Left ventricle myocardium superior (tissue), 1 donor: Measurements from ENCODE around the gene INCA1. TPM values are rescaled to one million over a fixed set of nuclear protein-coding genes. Genes with fewer than 3 reads are reported as not detected.

Experiments
- ATAC-seq: fragments of 200-7000 bp; cut with Tn5 transposase; one replicate; pipeline ENCODE4 v1.9.1; 2020; ENCODE audit warnings: mild to moderate bottlenecking, moderate library complexity
- DNase-seq: peaks from one replicate; pipeline ENCODE4 v3.0.0-alpha.2; 2020
- intact Hi-C: fragments of 100-400 bp; cut with micrococcal nuclease; formaldehyde crosslinking; loops from one replicate; pipeline ENCODE4 v1.11.0; 2022
- total RNA-seq: library from RNA; stranded (reverse); fragmentation: NEBNext Ultra II Directional; extraction: Animal tissue kit (Norgen Biotek cat#: 25700); gene quantifications from one replicate; pipeline ENCODE4 v1.2.1, GENCODE V29; 2021
- donor health status: DM: no; HTN: yes; CAD: no; lungs with severe emphysema.

INCA1 gene
- total RNA-seq, 1 donor from 2014 or later = 3.2 TPM

DNA sequence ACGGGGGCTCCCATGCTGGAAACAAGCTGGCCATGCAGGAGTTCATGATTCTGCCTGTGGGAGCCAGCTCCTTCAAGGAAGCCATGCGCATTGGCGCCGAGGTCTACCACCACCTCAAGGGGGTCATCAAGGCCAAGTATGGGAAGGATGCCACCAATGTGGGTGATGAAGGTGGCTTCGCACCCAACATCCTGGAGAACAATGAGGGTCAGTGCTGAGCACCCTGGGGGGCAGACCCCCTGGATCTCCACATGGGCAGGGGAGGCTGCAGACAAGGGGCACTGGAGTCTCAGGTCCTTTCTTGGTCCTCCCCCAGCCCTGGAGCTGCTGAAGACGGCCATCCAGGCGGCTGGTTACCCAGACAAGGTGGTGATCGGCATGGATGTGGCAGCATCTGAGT lies 42.2 kb downstream of the INCA1 start:
- intact Hi-C loops = no loop called here
- no peak for ATAC-seq

DNA sequence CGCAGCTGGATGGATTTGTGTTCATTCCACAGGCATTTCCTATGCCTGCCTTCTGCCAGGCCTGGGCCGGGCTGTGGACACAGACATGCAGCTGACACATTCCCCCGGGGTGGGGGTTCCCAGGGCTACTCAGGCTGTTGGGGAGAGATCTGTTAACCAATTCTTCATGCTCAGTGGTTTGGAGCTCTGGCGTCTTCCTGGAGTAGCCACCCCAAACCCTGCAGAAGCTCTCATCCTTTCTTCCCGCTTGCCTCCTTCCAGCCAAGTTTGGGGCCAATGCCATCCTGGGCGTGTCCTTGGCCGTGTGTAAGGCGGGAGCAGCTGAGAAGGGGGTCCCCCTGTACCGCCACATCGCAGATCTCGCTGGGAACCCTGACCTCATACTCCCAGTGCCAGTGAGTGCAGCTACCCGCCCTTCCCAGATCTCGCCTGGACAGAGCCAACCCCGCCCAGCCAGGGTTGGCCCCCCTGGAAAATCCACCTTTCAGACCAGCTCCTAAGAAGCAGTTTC lies 43.8 kb downstream of the INCA1 start:
- DNase-seq (no peak), ATAC-seq (no peak)
- intact Hi-C loops = no loop called here

More for the DNA sequence above, 42.2 kb downstream of the INCA1 start:
- no peak for DNase-seq

DNA sequence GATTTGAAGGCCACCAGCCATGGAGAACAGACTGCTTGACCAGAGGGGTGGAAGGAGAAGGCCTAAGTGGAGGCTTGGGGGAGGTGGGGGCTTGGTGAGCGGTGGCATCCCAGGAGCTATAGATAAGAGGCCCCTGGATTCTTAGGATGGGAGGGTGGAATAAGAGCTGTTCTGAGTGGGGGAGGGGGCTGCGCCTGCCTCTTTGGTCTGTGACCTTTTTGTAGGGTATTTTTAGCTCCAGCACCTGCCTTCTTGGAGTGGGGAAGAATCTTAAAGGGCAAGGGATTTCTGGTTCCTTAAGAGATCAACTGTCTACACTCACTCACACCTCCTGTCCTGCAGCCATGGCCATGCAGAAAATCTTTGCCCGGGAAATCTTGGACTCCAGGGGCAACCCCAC lies 45.8 kb downstream of the INCA1 start:
- intact Hi-C loops = no loop called here
- ATAC-seq = no peak
- DNase-seq = peak; percentile 49

DNA sequence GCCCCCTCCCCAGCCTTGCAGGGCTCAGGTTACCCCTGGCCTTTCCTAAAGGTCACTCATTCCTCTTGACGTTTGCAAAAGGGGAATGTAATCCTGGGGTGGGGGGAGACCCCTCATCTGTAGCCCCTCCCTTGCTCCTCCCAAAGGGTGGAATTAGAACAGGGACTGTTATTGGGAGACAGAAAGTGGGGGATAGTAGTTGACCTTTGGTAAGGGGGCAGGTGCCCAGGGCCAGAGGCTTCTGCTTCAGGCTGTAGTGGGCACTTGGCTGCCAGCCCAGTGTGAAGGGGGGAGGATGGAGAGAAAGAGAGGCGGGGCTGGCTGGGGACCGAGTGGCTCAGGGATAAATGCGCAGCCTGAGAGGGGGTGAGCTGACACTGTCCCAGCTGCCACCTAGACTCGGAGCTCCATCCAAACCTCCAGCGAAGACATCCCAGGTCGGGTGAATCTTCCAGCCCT lies 46.5 kb downstream of the INCA1 start, which contains the start of gene ENO3:
Gene ENO3, plus strand, starts transcription at position 374 of the 459 bp plus-strand sequence. CDS start 711 bp downstream, outside the sequence.
- intact Hi-C loops = no loop called here
- ATAC-seq = peak; percentile 4
- DNase-seq = peak; percentile 66

DNA sequence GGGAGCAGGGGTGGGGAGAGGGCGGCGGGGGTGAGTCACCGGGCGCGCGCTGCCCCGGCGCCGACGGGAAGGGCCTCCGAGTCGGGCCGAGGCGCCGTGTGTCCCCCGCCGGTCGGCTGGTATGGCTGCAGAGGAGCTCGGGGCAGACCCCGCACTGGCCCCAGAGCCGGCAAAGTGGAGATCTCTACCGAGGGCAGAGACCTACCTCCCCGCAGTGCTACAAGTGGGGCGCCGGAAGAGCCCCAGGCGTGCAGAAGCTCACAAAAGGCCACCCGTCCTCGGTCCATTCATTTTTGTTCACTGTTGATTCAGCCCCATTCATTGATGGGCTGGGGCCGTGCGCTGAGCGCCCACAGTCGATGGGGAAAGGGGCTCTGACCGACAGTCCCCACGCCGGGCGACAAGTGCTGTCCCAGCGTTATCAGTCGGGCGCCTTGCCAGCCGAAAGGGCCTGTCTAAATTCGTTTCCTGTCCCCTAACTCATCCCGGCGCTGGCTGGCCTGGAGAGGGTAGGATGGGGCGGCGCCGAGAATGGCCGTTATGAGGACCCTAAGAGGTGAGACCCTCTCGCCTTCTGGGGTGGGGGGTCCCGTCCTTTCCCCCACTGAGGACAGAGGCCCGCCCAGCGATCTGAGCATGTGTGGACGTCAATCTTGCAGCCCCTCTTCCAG lies 47.1 kb downstream of the INCA1 start:
- DNase-seq (peak; percentile 87), ATAC-seq (peak; percentile 5)
- intact Hi-C loops = no loop called here

DNA sequence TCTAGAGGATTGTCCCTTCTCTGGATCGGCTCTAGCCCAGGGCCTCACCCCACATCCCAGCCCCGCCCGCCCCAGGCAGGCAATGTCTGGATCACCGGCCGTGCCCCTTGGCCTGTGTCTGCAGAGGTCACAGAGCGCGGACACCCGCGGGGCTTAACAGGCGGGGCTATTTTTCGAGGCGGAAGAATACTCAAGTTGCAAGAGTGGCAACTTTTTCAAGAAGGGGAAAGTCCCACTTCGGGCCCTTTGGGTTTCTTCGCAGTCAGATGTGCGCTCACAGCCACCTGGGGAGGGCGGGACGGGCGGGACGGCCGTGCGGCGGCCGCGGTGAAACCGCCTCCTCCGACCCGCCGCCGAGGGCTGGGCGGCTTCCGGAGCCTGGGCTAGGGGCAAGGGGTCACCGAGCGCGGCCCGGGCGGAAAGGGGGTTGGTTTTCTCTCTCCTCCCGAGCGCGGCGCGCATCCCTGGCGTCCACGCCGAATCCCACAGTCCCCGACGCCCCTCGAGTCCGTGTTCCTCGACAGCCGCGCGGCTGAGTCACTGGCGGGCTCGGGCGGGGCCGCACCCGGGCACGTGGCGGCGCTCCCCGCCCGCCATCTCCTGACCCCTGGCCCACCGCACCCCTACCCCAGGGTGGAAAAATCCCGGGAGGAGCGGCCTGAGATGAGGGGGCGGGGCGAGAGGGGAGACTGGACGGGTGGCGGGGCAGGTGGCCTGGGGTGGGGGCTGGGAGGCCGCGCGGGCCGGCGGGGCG lies 47.8 kb downstream of the INCA1 start:
- DNase-seq = peak; percentile 80
- peak; percentile 43 for ATAC-seq
- intact Hi-C loops = no loop called here

DNA sequence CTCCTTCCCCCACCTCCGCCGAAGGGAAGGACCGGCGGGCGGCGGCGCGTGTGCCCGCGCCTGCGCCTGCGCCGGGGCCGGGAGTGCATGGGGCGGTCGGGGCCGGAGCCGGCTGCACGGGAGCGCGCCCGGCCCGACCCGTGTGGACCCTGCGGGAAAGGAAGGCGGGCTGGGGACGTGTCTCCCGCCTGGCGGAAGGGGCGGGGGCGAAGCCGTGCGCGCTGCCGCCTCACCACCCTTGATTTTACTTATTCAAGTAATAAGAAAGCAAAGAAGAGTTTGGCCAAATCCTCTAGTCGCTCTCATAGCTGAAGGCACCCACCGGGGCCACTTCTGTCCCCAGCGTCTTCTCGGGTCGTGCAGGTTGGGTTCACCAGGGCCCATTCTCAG lies 48.4 kb downstream of the INCA1 start:
- peak; percentile 82 for ATAC-seq
- intact Hi-C loops = no loop called here
- peak; percentile 93 for DNase-seq

DNA sequence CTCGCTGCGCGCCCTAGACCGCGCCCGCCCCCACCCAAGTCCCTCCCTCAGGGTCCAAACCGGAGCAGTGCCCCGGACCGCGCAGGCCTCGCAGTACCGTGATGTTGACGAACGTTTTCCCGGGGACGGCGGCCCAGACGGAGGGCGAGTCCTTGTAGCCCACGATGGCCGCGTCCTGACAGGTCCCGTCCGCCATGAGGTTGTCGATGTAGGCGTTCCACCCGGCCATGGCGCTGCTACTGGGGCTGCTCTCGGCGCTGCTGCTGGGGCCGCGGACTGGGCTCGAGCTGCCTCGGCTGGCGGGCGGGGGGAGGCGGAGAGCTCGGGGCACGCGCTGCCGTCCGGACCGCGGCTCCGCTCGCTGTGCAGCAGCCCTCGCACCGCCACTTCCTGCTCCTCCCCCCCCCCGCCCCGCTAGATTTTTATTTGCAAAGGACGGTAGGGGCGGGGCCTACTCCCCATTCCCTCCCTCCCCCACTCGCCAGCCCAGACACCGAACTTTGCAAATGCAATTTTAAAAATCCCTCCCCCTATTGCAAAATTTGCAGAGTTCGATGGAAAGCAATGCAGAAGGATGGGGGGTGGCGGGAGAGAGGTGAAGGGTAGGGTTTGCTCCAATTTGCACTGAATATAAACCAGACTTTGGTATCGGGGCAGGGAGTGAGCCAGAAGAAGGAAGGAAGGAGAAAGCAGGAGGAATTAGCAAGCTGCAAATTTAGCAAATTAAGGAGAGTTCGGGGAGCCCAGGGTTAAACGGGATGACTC lies 49.0 kb downstream of the INCA1 start, which contains the start of gene PFN1:
Gene PFN1, minus strand, starts transcription at position 365 of the 765 bp plus-strand sequence. Its CDS starts 136 bp downstream, at position 229.
- intact Hi-C loops = no loop called here
- peak; percentile 92 for DNase-seq

DNA sequence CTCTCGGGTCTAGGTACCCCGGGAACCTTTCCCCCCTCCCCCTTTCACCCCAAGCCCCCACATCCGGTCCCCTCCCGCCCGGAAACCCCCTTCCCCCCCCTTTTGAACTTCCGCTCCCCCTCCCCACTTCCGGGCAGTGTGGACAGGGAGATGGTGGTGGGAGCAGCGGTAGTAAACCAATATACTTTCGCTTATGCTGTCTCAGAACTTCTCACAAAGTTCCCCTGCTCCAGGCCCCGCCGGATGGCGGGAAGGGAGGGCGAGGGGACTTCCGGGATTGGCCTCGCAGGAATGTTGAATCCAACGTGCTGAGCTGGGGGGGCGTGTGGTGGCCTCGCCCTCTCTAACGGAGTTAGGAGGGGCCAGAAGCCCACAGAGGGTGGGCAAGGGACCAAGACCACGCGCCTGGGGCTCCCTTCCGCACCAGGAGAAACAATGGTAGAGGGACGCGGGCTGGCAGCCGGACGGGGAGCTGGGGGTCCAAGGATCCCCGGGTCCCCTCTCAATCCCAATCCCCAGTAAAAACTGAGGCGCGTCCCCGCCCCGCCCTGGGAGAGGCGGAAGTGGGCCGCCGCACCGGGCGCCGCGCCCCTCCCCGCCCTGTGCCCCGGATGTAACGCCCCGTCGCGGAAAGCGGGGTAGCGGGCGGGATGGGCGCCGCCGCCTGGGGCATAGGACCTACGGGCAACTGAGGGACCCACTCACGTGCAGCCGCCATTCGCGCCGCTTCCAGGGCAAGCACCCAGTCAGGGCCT lies 49.7 kb downstream of the INCA1 start:
- ATAC-seq (peak; percentile 28), DNase-seq (peak; percentile 79)
- intact Hi-C loops = no loop called here

More for the DNA sequence above, 49.0 kb downstream of the INCA1 start, which contains the start of gene PFN1:
- peak; percentile 78 for ATAC-seq

DNA sequence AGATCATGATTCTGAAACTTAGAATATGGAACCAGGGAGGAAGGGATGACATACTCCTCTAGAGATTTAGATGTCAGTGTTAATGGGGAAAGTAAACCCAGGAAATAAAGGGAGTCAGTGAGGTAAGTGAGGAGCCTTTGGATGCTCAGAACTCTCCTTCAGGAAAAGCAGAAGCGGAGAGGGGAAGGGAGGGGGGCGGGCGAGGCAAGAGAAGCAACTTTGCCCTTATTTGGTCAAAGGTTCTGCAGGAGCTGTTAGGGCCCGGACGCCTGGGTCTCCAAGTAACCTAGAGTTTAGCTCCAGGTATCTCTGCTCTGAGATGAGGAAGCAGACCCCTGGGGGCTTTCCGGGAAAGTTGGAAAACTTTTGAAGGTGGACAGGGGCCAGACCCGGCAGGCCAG lies 50.3 kb downstream of the INCA1 start:
- DNase-seq = no peak
- ATAC-seq = no peak
- intact Hi-C loops = no loop called here

DNA sequence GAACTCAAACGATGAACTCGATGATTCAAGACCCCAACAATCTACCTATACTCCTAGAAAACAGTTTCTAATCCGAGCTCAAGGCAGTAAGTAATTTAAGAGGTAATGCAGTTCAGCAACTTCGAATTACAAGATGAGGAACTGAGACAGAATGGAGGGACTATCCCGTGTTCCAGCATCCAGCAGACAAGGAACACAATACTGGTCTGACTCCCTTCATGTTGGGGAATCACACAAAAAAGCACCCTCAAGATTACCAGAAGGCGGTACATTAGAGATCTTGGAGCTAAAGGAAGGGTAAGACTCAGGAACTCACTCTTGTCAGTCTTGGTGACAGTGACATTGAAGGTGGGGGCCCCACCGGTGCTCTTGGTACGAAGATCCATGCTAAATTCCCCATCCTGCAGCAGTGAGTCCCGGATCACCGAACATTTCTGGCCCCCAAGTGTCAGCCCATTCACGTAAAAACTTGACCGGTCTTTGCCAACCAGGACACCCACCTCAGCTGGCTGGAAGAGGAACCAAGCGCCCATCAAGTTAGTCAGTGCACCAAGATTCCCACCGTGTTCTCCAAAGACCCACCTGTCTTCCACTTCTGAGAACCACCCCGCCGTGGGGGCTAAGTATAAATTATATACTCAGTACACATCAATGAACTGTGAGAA lies 50.9 kb downstream of the INCA1 start:
- DNase-seq (no peak), ATAC-seq (no peak)
- intact Hi-C loops = no loop called here

DNA sequence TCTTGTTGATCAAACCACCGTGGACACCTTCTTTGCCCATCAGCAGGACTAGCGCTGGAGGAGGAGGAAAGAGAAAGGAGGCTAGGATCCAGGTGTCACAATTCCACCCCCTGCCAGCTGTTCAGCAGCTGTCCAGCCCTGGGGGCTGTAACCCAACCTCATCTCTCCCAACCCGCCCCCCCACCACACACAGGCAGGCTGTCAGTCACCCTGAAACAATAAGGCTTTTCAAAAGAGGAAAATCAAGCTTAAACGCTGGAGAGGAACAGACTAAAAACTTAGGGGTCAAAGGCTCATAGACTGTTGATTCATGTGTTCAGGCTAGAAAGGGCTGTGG lies 51.4 kb downstream of the INCA1 start:
- DNase-seq (no peak), ATAC-seq (no peak)
- intact Hi-C loops = no loop called here

DNA sequence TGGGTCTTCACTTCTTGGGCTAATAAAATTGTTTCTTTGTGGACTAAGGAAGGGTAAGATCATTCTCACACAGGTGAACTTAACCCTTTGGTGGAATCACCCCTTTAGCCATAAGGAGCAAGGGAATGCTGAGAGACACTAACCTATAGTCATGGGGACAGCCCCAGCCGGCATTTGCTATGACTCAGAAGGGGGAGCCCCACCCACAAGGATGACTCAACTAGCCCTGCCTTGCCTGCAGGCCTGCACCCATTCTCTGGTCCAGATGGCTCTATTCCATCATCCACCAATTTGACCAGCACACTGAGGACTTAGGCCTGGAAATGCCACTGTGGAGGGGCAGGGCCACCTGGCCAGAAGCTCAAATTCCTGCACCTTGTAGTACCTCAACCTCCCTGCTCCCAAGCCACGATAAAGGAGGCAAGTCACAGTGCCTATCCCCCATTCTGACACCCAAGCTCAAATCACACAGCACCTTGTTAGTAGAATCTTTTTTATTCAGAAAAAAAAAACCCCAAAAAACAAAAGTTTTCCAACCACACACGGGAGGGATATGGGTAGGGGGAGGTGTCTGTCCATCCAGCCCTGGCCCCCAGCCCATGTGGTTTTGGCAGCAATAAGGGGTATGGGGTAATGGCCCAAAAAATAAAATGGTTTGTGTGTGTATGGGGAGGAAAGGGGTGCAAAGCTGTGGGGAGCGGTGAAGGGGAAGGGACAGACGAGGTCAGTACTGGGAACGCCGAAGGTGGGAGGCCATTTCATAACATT lies 52.0 kb downstream of the INCA1 start:
- intact Hi-C loops = no loop called here
- DNase-seq = peak; percentile 72
- peak; percentile 6 for ATAC-seq

DNA sequence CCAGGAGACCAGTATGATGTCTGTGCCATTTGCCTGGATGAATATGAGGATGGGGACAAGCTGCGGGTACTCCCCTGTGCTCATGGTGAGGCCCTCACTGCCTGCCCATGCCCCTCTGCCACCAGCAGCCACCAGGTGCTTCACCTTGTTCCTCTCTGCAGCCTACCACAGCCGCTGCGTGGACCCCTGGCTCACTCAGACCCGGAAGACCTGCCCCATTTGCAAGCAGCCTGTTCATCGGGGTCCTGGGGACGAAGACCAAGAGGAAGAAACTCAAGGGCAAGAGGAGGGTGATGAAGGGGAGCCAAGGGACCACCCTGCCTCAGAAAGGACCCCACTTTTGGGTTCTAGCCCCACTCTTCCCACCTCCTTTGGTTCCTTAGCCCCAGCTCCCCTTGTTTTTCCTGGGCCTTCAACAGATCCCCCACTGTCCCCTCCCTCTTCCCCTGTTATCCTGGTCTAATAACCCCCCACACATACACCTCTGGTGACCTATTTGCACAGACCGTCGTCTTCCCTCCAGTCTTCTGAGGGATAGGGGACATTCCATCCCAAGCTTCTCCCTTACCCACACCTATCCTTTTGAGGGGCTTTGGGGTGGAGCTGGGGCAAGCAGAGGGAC lies 52.7 kb downstream of the INCA1 start:
- no peak for ATAC-seq
- intact Hi-C loops = no loop called here
- no peak for DNase-seq

DNA sequence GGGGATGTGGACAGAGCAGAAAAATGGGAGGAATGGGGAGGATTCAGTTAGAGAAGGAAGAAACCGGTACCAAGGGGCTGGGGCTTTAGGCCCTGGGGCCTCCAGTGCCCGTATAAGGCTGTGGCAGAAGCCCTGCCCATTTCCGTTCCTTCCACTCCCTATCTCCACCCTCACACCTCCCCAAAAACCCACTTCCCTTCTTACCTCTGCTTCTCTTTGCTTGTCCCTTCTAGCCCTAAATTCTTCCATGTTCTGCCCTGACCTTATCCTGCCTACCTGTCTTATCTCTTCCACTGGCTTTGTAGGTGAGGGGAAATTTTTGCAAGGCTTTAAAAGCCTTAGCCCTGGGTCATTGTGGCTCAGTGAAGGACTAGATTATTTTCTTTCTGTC lies 53.2 kb downstream of the INCA1 start:
- no peak for ATAC-seq
- intact Hi-C loops = no loop called here
- DNase-seq = no peak

DNA sequence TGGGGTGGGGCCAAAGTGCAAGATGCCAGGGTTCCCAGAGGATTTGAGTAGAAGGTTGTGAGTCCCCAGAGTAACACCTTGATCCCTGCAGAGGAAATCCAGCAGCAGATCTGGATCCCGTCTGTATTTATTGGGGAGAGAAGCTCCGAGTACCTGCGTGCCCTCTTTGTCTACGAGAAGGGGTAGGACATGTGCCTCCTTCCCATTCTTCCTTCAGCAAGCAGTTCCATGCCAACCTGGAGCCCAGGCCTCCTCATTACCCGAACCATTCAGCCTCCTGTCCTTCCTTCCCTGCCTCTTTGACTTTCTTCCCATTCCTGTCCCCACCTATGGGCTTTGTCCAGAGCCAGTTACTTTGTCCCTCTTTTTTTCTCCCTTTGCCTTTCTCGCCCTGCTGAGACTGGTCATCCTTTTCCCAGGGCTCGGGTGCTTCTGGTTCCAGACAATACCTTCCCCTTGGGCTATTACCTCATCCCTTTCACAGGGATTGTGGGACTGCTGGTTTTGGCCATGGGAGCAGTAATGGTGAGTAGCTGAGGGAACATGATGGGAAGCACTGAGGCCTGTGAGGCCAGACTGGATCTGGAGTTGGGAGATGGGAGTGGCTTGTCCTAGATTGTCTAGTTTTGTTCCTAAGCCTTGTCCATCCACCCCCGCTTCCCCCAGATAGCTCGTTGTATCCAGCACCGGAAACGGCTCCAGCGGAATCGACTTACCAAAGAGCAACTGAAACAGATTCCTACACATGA lies 54.4 kb downstream of the INCA1 start:
- ATAC-seq = no peak
- intact Hi-C loops = no loop called here
- DNase-seq = no peak

DNA sequence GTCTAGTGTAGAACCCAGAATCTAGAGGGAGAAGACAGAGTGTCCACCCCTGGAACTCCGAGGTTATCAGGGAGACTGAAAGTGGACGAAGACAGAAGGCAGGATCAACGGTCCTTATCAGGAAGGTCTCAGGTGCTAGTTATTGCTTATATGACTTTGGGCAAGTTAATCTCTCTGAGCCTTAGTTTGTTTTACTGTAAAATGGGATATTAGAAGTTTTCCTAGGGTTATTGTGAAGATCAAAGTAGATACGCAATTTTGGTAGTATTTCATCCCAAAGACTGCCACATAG lies 56.1 kb downstream of the INCA1 start:
- intact Hi-C loops = no loop called here
- DNase-seq (no peak), ATAC-seq (no peak)
